HTR-8/SVneo (cell line): ENCODE measurements around the gene AIM2.
A peak's percentile ranks its signal among the peaks of the same experiment; 100 is the strongest.
"Not testable (repeated sequence)": the region's sequence is repeated elsewhere in the genome, so short reads cannot be mapped to it uniquely, and the experiment has no call there.

Source experiments
- DNase-seq: peaks from one replicate; pipeline ENCODE4 v3.0.0; 2011; ENCODE audit warnings: low spot score, mixed read lengths; ENCODE audit not compliant: insufficient read length
- FAIRE-seq: peaks from 2 replicates; lab custom pipeline; 2011; peaks lifted over from hg19 to GRCh38; lab: Jason Lieb, UNC

The AIM2 gene

GRCh38 chr1:159083013-159083412, 6.4 kb upstream of the AIM2 start:
- FAIRE-seq: no peak

GRCh38 chr1:159081626-159082025, 5.1 kb upstream of the AIM2 start:
- DNase-seq (no peak), FAIRE-seq (no peak)

More at GRCh38 chr1:159083013-159083412, 6.4 kb upstream of the AIM2 start:
- DNase-seq: no peak

GRCh38 chr1:159079525-159079924, 3.0 kb upstream of the AIM2 start:
- FAIRE-seq: no peak
- DNase-seq: no peak

- FAIRE-seq (no peak), DNase-seq (no peak)
Measured at GRCh38 chr1:159077120-159077961, 775 bp upstream of the AIM2 start.

- DNase-seq (peak; percentile 54), FAIRE-seq (no peak)
Measured at GRCh38 chr1:159071970-159072582, 4.5 kb downstream of the AIM2 start.

GRCh38 chr1:159068886-159069285, 7.7 kb downstream of the AIM2 start:
- FAIRE-seq (no peak), DNase-seq (no peak)

GRCh38 chr1:159067699-159068621, 8.6 kb downstream of the AIM2 start:
- FAIRE-seq (no peak), DNase-seq (no peak)

GRCh38 chr1:159066108-159066507, 10.5 kb downstream of the AIM2 start:
- no peak for DNase-seq
- no peak for FAIRE-seq

- FAIRE-seq (no peak), DNase-seq (no peak)
Measured at GRCh38 chr1:159065106-159065505, 11.5 kb downstream of the AIM2 start.

- DNase-seq (no peak), FAIRE-seq (no peak)
Measured at GRCh38 chr1:159058751-159059150, 17.8 kb downstream of the AIM2 start.

- DNase-seq: no peak
- no peak for FAIRE-seq
Measured at GRCh38 chr1:159056069-159056698, 20.4 kb downstream of the AIM2 start.

- DNase-seq: no peak
- no peak for FAIRE-seq
Measured at GRCh38 chr1:159055181-159055641, 21.4 kb downstream of the AIM2 start.

- no peak for DNase-seq
Measured at GRCh38 chr1:159054427-159054826, 22.1 kb downstream of the AIM2 start.

GRCh38 chr1:159051436-159051835, 25.1 kb downstream of the AIM2 start:
- FAIRE-seq (no peak), DNase-seq (no peak)

More at GRCh38 chr1:159054427-159054826, 22.1 kb downstream of the AIM2 start:
- FAIRE-seq: no peak

GRCh38 chr1:159046486-159046885, 30.1 kb downstream of the AIM2 start:
- not testable (repeated sequence) for FAIRE-seq, DNase-seq

- FAIRE-seq (no peak), DNase-seq (no peak)
Measured at GRCh38 chr1:159040893-159041724, 35.5 kb downstream of the AIM2 start.

- DNase-seq (no peak), FAIRE-seq (no peak)
Measured at GRCh38 chr1:159040206-159040605, 36.4 kb downstream of the AIM2 start.

- DNase-seq (no peak), FAIRE-seq (no peak)
Measured at GRCh38 chr1:159030877-159031447, 45.6 kb downstream of the AIM2 start.

GRCh38 chr1:159030311-159030710, 46.3 kb downstream of the AIM2 start:
- FAIRE-seq (no peak), DNase-seq (no peak)
